Prostate gland (tissue), 2 donors: Measurements from ENCODE around the gene SLC24A3.

Source experiments
- CTCF ChIP-seq, 4 experiments: fragments of 200-600 bp in 2 of 4; fragments of 450-650 bp in 2 of 4; sonication (generic) in 2 of 4; IDR thresholded peaks; 1 replicate in 3 of 4; 2 replicates in 1 of 4; pipeline ENCODE4 v1.5.1; 2016 to 2019; ENCODE audit warnings: antibody characterized with exemption in 4 of 4, mild to moderate bottlenecking in 2 of 4, moderate library complexity in 2 of 4
- POLR2A ChIP-seq: fragments of 450-650 bp; IDR thresholded peaks from one replicate; pipeline ENCODE4 v1.6.1; 2016; ENCODE audit warnings: antibody characterized with exemption, mild to moderate bottlenecking
- POLR2AphosphoS5 ChIP-seq: sonication (generic); formaldehyde crosslinking; IDR thresholded peaks from one replicate; pipeline ENCODE4 v1.6.1; 2017; ENCODE audit warnings: antibody characterized with exemption

GRCh38 chr20:19712721-19713260, 500.3 kb downstream of the SLC24A3 start:
- TF ChIP-seq CTCF (IDR thresholded peaks at IDR 0.05) (no peak), POLR2A (no peak), POLR2AphosphoS5 (peak; percentile 85)
